ENCODE results near the gene EFNA4.

The EFNA4 gene

DNA sequence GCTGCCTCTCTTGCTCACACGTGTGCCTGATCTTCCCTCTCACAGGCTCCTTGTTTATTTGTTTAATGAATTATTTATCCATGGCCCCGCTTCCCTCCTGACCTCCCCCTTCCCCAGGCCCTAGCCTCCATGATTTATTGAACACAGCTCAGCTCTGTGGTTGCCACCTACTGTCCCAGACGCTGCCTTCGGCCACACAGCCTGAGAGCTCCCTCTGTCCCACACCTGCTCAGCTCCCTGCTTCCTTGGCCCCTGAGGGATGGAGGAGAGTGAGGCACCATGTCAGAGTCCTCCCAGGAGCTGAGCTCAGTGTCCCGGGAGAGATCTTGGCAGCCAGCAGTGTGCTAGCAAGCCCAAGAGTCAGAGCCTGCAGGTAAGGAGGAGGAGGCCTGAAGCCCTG lies 12.0 kb downstream of the EFNA4 start:
- DNase-seq = no peak

DNA sequence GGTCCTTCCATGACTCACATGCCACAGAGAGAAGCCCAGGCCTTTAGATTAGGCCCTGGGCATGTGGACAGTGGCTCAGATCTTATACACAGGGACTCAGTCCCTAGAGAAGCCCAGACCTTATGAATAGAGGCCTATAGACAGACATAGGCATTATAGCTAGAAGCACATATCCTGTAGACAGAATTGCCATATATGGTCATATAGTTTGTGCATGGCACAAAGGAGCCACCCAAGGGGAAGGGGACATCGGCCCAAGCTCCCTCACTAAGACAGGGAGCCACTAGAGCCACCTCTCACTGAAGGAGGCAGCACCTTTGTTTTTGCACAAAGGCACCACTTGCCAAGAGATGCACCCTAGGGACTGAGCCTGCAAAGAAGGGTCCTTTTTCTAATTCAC lies 12.8 kb downstream of the EFNA4 start:
- DNase-seq = no peak

DNA sequence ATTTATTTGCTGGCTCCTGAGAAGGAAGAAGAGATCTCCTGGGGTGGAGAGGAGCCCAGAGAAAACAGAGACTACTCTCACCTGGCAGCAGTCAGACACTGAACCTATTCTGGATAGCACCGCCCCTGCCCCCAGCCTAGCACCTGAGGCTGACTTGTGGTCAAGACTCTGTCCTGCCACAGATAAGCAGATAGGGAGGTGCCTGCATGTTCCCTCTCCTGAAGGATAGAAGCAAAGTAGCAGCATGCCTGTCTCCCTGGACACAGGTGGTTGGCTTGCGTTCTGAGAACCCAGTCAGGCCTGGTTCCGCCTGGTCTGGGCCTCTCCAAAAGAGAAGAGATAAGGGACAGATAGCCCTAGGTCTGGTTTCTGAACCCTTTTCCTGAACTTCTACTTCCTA lies 13.8 kb downstream of the EFNA4 start:
- no peak for DNase-seq

DNA sequence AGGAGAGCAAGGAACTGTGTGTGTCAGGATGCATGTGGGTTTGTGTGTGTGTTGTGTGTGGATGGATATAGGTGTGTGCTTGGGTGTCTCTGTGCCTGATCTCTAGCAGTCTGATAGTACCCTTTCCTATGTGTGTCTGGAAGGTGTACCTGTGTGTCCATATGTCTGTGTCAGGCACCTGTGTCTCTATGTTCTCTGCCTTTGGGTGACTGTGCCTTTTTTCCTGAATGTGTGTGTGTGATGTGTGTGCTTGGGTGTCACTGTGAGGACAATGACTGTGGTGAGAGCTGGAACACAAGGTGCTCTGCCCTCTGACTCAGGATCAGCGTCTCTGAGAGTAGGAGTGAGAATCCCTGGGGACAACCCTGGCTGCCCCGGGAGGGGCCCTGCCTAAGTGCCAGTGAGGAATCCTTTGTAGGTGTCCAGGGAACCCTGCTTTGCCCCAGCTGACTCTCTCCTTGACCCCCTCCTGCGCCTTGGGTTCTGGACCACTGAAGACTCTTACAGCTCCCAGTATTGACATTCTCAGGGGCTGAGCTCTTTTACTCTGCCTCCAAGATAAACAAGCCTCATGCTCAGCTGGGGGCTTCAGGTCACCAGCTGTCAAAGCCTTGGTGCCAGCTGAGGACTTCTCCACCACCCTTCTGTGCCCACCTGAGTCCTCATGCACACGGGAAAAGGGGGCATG lies 14.4 kb downstream of the EFNA4 start:
- DNase-seq = no peak

DNA sequence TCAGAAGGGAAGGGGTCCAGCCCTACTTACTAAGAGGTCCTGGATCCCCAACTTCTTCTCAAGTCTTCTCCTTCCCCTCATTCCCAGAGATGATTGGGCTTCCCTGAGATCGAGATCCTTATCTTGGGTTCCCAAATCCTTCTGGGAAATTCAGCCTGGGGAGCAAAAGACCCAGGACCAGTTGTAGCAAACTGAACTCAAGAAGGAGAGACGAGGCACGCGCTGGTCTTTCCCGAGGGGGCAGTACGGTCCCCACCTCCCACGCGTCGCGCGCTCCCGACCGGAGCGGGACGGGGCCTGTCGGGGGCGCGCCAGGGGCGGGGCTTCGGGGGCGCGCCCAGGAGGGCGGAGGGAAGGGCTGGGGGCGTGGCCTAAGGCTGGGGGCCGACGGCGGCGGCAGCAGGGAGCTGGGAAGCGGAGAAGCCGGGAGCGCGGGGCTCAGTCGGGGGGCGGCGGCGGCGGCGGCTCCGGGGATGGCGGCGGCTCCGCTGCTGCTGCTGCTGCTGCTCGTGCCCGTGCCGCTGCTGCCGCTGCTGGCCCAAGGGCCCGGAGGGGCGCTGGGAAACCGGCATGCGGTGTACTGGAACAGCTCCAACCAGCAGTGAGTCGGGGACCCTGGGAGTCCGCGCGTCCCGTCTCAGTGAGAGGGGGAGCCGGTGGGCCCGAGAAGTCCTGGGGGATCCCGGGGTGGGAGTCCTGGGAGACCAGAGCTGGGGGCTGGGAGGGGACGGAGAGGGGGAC lies 15.1 kb downstream of the EFNA4 start, which contains the start of gene EFNA3:
Gene EFNA3 (plus strand): TSS at position 369 of the 741 bp plus-strand sequence. CDS start 105 bp downstream, at position 474.
- DNase-seq = peak; percentile 56

DNA sequence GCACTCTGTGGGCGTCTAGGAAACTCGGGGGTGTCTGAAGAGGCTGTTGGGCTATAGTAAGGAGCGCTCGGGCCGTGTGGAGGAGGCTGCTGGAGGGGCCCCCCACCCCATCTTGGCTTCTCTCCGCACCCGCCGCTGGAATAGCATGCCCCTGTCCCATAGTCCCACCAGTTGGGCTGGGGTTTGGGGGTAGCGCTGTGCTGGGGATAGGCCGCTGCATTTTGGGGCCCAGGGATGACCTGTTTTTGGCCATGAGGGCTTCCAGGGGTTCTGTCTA lies 15.6 kb downstream of the EFNA4 start:
- no peak for DNase-seq

DNA sequence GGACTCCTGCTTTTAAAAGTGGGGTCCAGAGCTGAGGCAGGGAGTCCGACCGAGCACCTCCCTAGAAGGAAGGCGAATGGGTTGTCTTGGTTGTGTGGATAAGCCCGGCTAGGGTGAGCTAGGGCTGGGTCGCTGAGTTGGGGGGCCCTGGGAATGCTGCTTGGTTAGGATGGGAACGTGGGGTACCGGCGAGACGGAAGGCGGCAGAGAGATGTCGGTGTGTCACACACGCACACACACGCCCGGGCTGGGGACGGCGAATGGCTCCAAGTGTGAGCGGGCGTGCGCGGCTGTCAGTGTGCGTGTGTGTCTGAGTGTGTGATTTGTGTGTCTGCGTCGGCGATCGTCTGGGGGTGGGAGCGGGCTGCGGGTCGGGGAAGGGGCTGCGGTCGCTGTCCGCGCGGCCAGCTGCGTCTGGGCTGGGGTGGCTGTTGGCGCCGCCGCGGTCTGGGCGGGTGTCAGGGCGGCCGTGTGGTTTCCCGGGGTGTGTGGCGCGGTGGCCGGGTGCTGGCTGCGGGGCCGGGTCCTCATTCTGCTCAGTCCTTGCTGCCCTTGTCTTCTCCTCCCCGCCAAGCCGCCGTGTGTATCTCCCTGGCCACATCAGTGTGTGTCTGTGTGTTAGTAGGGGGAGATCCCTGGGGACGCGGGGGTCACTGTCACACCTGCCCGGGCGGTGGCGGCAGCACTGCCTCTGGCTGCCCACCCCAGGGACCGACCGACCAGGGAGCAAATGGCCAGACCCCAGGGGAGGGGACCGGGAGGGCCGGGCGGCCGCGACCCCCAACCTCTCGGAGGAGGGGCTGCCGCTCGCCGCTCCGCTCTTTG lies 16.2 kb downstream of the EFNA4 start:
- DNase-seq = no peak

DNA sequence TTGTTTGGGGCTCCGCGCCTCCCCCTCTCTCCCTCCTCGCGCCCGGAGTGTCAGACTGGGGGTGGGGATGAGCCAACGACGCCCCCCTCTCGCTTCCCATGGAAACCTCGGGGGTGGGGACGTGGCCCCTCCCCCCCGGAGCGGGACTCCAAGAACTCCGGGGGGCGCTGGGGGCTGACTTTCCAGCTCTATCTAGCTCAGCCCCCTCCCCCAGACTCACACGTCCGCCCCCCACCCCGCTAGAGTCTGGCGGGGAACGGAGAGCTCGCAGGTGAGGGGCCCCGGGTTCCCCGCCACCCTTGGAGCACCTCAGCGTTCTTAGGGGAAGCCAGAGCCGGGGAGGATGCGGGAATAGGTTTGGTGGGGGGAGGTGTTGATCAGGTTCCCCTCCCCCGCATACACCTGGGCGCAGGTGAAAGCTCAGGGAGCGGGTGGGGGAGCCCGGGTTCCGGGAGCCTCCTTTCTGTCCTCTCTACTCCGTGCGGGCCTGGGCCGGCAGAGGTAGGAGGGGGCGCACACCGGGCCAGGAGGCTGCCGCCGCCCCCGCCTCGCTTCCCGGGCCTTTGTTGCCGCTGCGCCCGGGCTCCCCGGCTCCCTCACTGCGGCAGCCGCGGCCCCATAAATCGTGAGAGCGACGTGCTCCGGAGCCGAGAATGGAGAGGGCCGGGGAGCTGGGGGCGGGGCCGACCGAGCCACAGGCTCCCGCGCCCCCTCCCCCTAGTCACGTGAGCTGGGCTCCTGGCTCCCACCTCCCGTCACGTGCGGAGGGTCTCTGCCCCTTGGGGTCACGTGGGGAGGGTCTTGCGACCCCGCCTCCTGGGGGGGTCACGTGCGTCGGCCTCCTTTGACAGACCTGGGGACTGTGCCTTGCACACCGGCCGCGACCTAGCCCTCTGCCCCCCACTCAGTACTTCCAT lies 17.0 kb downstream of the EFNA4 start:
- no peak for DNase-seq

DNA sequence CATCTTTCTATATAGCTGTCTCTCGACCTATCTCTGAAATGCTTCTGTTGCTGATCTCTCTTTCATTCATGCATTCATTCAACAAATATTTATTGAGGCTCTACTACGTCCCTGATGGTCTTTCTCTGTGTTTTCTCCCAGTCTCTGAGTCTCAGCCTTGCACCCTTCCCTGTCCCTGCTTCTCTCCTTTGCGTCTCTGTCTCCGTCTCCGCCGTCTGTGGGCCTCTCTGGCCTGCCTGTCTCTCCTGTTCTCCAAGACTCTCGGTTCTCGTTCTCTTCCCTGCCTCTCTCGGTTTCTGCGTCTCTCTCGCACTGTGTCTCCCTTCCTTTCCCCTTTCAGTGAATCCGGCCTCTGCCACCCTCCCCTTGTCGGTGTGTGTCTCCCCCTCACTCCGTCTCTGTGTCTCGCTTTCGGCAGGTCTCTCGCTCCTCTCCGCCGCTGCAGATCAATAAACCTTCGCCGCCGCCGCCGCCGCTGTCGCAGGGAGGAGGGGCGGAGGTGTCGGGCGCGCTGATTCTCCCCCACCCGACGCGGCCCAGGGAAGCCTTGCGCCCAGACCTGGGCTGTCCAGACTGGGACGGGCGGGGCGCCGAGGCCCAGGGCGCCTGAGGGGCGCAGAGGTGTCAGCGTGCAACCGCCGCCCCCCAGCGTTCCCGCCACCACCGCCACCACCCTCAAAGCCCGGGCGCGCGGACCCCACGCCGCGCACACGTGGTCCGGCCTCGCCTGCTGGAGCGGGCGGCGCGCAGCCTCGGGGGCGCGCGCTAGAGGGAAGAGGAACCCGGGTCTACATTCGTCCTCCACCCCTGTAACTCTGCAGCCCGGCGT lies 18.1 kb downstream of the EFNA4 start:
- no peak for DNase-seq

DNA sequence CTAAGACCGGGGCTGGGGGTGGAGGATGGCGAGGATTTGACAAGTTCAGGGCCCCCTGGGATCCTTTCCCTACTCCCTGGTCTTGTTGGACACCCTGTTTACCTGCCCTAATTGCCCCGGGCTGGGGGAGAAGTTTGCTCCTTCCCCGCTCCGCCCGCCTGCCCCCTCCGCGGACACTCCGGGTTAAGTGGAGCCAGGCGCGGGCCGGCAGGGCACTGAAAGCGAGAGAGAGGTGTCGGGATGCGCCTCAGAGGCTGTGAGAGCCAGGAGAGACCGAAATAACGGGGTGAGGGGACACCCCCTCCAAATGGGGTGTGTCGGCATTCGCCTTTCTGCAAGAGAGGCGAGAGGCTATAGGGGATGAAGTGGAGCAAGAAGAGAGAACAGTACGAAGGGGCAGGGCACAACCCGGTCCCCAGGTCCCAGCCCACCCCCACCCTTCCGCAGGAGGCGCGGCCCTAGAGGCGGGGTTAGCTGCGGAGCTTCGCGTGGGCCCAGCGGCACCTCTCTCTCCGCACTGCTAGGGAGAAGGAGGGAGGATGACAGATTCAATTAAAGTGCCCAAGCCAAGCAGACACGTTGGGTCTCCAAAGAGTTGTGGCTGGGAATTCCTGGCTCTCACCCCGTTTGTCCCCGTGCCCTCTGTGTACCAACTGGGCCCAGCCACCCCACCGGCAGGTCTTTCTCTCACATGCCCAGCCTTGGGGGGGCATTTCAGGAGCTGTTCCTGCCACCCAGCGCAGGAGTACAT lies 18.9 kb downstream of the EFNA4 start:
- no peak for DNase-seq

DNA sequence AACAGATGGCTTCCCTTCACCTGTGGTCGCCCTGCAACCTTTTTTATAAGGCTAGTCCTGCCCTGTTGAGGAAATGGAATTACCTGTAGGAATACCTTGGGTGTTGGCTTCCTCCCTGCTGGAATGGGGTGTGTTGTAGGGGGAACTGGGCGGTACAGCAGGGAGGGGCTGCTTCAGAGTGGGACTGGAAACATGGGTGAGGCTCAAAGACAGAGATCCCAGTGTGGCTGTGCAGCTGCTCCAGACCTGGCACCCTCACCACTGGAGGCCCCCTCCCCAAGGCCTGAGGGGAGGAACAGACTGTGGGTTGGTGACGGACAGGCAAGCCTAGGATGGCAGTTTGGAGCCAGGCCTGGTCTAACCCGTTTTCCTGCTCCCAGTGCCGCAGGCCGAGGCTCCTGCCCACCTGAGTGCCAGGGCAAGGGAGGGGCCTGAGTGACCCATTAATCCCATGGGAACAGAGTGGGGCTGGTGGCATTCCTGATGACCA lies 19.6 kb downstream of the EFNA4 start:
- no peak for DNase-seq

DNA sequence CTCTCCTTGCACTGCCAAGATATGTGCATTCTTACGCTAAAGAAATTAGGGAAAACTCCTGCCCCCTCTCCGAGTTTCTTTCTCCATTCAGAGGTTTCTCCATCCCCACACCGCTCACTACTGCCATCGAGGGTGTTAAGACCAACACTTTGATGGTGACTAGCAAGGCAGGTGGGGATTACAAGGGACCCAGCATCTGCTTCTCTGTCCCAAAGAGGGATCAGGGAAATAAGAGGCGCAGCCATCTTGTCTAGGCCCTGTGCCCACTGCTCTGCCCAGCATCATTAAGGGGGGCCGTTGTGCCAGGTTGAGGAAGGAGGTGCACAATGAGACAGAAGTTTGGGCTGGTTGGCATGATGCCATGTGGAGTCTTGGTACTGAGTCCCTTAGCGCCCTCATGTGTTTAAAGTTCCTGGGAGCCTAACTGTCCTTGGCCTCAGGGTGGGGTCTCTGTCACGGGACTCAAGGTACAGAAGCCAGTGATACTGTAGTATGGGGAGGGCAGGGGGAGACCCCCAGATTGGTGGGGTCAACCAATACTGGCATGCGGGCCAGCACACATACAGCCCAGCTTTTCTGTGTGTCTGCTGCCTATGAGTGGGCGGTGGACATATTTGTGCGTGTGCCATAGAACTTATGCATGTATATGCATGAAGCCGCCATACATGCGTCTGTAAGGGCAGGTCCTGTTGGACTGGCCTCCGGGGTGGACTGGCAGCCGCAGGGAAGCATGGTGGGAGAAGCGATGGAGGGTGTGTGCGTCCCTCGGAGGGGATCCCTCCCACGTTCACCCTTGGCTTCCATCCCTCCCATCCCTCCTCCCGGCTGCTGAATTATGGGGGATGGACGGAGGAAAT lies 20.6 kb downstream of the EFNA4 start:
- DNase-seq = peak; percentile 46

DNA sequence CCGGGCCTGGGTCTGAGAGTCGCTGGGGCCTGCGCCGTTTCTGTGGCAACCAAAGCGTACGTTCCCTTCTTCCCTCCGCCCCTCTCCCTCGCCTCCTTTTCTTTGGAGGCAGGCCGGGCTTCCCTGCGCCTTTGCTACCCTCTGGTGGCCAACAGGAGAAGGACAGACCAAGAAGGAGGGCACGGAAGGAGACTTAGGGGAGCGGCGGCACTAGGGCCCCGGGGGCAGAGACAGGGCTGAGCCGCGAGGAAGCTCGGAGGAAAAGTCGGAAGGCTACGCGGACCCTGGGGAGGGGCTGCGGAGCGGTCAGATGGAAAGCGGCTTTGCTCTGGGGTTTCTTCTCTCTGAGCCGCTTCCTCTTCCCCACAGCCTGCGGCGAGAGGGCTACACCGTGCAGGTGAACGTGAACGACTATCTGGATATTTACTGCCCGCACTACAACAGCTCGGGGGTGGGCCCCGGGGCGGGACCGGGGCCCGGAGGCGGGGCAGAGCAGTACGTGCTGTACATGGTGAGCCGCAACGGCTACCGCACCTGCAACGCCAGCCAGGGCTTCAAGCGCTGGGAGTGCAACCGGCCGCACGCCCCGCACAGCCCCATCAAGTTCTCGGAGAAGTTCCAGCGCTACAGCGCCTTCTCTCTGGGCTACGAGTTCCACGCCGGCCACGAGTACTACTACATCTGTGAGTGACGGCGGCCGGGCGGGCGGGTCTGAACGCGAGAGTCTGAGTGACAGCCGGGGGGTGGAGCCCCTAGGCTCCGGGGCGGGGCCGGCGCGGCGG lies 21.4 kb downstream of the EFNA4 start:
- DNase-seq = peak; percentile 91

DNA sequence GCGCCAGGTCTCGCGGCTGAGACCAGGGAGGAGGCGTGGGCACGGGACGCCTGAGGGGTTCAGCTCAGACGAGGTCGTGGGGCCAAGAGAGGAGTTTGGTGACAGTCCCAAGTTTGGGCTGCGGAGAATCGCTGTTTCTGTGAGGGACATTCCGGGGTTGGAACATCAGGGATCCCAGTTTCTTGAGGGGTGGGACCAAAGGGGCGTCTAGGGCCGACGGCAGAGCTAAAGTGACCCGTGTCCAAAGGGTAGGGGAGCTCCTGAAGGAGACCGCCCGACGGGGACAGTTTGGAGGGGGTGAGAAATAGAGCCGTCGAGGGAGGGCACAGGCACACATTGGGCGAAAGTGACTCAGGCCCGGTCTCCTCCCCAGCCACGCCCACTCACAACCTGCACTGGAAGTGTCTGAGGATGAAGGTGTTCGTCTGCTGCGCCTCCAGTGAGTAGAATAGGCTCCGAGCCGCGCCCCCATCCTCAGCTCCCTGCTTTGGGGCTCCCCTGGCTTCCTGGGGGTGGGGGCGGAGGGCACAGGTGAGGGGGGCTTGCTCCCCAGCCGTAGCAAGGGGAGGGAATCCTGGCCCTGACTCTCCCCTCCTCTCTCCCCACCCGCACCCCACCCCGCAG lies 22.1 kb downstream of the EFNA4 start:
- DNase-seq = peak; percentile 85

DNA sequence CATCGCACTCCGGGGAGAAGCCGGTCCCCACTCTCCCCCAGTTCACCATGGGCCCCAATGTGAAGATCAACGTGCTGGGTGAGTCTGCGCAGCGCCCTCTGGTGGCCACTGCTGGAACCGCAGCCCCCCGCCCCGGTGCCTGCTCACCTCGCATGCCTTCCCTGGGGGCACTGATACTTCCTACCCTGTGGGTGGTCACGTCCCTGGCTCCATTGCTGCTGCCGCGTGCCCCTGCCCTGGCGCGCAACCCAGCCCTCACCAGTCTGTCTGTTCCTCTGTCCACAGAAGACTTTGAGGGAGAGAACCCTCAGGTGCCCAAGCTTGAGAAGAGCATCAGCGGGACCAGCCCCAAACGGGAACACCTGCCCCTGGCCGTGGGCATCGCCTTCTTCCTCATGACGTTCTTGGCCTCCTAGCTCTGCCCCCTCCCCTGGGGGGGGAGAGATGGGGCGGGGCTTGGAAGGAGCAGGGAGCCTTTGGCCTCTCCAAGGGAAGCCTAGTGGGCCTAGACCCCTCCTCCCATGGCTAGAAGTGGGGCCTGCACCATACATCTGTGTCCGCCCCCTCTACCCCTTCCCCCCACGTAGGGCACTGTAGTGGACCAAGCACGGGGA lies 22.7 kb downstream of the EFNA4 start:
- DNase-seq = peak; percentile 82

DNA sequence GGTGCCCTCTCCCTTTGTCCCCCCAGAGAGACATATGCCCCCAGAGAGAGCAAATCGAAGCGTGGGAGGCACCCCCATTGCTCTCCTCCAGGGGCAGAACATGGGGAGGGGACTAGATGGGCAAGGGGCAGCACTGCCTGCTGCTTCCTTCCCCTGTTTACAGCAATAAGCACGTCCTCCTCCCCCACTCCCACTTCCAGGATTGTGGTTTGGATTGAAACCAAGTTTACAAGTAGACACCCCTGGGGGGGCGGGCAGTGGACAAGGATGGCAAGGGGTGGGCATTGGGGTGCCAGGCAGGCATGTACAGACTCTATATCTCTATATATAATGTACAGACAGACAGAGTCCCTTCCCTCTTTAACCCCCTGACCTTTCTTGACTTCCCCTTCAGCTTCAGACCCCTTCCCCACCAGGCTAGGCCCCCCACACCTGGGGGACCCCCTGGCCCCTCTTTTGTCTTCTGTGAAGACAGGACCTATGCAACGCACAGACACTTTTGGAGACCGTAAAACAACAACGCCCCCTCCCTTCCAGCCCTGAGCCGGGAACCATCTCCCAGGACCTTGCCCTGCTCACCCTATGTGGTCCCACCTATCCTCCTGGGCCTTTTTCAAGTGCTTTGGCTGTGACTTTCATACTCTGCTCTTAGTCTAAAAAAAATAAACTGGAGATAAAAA lies 23.5 kb downstream of the EFNA4 start:
- no peak for DNase-seq
